Measurements from ENCODE around the gene NCKAP5.

- TF ChIP-seq CTCF (IDR thresholded peaks at IDR 0.05) (no peak), POLR2A (IDR thresholded peaks at IDR 0.05) (no peak), EP300 (IDR thresholded peaks at IDR 0.05) (no peak)
These were observed 50.4 kb downstream of the NCKAP5 start for GRCh38 chr2:133517876-133518275.
